Left cardiac atrium (tissue), 4 donors: ENCODE data around the gene SLC5A5. TPM values are rescaled to one million over a fixed set of nuclear protein-coding genes. Genes with fewer than 3 reads are reported as not detected.
A peak's percentile ranks its signal among the peaks of the same experiment; 100 is the strongest.
"Not testable (repeated sequence)": the region's sequence is repeated elsewhere in the genome, so short reads cannot be mapped to it uniquely, and the experiment has no call there.

Source experiments
- ATAC-seq, 2 donors: fragments of 200-7000 bp; cut with Tn5 transposase; one replicate each; pipeline ENCODE4 v1.9.1; 2020; ENCODE audit warnings: mild to moderate bottlenecking in 2 of 2, moderate library complexity in 2 of 2
- DNase-seq: peaks from one replicate; pipeline ENCODE4 v3.0.0-alpha.2; 2020
- intact Hi-C, 2 donors: fragments of 100-400 bp; cut with DNase I; formaldehyde crosslinking; loops; one replicate each; pipeline versions ENCODE4 v1.14.1 to v1.15.1; 2022 to 2023
- total RNA-seq, 2 donors: library from RNA; stranded (reverse); fragmentation: NEBNext Ultra II Directional; extraction: Animal tissue kit (Norgen Biotek cat#: 25700); gene quantifications; one replicate each; pipeline ENCODE4 v1.2.1, GENCODE V29; 2021
- donor health status: DM: no; HTN: yes; CAD: no.
- donor health status: DM: no; HTN: yes; CAD: no; lungs with severe emphysema.
- donor health status: DM: yes; HTN: yes; CAD: no.
- donor health status: Dilated cardiomyopathy.

The SLC5A5 gene
- total RNA-seq, 2 donors from 2014 or later: not detected

GRCh38 chr19:17866312-17866963, 5.3 kb upstream of the SLC5A5 start:
- DNase-seq: no peak
- ATAC-seq: no peak
- intact Hi-C loops: no loop called here

GRCh38 chr19:17866964-17867486, 4.7 kb upstream of the SLC5A5 start:
- ATAC-seq: no peak
- no peak for DNase-seq
- intact Hi-C loops: no loop called here

DNA sequence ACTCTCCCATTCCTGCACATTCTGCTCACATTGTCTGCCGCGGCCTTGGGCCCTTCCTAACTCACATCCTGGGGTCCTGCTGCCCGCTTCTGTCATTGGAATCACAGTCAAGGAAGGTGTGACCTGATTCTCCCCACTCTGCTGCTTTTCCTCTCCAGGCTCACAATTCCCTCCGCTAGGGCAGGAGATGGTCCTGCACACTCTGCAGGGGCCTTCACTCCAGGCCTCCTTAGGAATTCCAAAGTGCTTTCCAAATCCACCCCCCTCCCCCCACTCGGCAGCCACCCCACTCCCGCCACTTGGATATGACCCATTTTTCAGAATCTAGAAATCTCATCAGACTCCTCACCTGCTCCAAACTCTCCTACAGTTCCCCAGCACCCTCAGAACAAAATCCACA, 3.1 kb upstream of the SLC5A5 start:
- DNase-seq (no peak), ATAC-seq (no peak)
- intact Hi-C loops: no loop called here

- no peak for DNase-seq
- intact Hi-C loops: no loop called here
- ATAC-seq: no peak
These were observed 2.6 kb upstream of the SLC5A5 start for GRCh38 chr19:17869114-17869608.

DNA sequence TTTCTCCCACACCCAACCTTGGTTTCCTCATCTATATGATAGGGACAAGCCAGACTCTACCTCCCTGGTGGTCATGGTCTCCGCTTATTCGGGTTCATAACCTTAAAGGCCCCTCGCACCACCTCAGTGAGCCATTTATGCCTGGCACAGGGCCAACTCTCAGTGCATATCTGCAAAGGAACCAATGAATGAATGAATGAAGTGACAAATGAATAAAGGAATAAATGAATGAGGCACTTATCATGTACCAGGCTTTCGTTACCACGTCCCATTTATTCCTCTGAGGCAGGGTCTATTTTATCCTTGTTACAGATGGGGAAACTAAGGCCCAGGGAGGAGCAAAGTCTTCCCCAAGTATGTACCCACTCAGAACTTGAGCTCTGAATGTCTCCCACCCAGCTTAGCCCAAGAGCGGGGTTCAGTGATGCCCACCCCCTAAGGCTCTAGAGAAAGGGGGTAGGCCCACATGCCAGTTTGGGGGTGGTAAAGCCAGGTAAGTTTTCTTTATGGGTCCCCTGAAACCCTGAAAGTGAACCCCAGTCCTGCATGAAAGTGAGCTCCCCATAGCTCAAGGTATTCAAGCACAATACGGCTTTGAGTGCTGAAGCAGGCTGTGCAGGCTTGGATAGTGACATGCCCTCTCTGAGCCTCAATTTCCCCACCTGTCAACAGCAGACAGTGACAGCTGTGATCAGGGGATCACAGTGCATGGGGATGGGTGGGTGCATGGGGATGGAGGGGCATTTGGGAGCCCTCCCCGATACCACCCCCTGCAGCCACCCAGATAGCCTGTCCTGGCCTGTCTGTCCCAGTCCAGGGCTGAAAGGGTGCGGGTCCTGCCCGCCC, 490 bp upstream of the SLC5A5 start:
- no peak for DNase-seq
- no peak for ATAC-seq
- intact Hi-C loops: loop anchor here in 1 of 2 donors (5.0 kb wide), 1 partner anchor 126 kb away; no protein-coding TSS in a partner anchor

DNA sequence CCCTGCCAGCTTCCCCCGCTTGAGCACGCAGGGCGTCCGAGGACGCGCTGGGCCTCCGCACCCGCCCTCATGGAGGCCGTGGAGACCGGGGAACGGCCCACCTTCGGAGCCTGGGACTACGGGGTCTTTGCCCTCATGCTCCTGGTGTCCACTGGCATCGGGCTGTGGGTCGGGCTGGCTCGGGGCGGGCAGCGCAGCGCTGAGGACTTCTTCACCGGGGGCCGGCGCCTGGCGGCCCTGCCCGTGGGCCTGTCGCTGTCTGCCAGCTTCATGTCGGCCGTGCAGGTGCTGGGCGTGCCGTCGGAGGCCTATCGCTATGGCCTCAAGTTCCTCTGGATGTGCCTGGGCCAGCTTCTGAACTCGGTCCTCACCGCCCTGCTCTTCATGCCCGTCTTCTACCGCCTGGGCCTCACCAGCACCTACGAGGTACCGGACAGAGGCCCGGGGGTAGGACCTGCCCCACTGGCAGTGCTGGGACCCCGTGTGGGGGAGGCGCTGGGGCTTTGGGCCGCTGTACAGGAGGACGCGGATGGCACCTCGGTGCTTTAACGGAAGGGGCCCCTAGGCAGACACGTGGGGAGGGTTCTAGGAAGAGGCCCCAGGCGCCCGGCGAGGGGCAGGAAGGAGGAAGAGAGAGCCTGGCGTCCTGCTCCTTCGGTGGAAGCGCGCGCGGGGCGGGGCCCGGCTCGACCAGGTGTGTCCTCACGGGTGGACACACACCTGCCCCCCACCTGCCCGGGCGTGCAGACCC, 681 bp downstream of the SLC5A5 start:
- intact Hi-C loops: loop anchor here in 1 of 2 donors (5.0 kb wide), 1 partner anchor 125 kb away; no protein-coding TSS in a partner anchor
- no peak for ATAC-seq
- DNase-seq: no peak

GRCh38 chr19:17873786-17874757, 2.3 kb downstream of the SLC5A5 start:
- ATAC-seq (peak; percentile 36 to 62), DNase-seq (peak; percentile 43)
- intact Hi-C loops: loop anchor here in 1 of 2 donors (5.0 kb wide), 1 partner anchor 123 kb away; no protein-coding TSS in a partner anchor

DNA sequence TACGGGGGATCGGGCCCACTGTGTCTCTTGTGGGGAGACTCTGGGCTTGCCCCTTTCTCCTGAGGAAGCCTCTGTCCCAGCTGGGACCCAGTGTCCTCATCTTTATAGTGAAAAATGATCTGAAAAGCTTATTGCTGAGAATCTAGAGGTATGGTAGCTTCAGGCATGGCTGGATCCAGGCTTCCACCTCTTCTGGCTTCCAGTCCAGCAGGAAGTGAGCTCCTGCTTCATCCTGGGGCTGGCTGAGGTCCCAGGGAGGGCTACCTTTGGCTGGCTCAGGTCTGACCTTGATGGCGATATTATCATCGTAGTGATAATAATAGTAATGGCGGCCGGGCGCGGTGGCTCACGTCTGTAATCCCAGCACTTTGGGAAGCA, 3.0 kb downstream of the SLC5A5 start:
- intact Hi-C loops: loop anchor here in 1 of 2 donors (5.0 kb wide), 1 partner anchor 123 kb away; no protein-coding TSS in a partner anchor
- DNase-seq (no peak), ATAC-seq (no peak)

DNA sequence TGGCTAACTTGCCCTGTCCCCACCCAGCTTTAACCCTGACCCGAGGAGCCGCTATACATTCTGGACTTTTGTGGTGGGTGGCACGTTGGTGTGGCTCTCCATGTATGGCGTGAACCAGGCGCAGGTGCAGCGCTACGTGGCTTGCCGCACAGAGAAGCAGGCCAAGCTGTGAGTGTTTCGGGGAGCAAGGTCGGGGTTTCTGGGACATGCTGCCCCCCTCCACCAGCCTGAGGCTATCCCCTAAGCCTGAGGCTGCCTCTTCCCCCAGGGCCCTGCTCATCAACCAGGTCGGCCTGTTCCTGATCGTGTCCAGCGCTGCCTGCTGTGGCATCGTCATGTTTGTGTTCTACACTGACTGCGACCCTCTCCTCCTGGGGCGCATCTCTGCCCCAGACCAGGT, 6.0 kb downstream of the SLC5A5 start:
- ATAC-seq (no peak), DNase-seq (no peak)
- intact Hi-C loops: no loop called here

DNA sequence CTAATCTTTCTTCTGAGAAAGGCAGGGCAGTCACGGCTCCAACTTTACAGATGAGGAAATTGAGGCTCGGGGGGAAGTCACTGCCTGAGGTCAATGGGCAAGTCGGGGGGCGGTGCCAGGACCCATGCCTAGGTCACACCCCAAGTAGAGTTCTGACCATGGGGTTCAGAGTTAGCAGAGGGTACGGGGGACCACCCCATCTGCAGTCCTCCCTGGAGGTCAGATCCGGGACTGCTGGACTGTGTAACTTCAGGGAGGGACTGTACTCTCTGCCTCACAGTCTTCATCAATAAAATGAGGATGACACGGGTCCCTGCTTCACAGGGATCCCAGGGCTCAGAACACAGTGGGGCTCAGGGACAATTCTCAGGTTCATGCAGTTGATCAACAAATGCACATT, 7.7 kb downstream of the SLC5A5 start:
- no peak for DNase-seq
- intact Hi-C loops: no loop called here
- no peak for ATAC-seq

- DNase-seq (no peak), ATAC-seq (no peak)
These were observed 10.0 kb downstream of the SLC5A5 start for GRCh38 chr19:17881701-17882100.

DNA sequence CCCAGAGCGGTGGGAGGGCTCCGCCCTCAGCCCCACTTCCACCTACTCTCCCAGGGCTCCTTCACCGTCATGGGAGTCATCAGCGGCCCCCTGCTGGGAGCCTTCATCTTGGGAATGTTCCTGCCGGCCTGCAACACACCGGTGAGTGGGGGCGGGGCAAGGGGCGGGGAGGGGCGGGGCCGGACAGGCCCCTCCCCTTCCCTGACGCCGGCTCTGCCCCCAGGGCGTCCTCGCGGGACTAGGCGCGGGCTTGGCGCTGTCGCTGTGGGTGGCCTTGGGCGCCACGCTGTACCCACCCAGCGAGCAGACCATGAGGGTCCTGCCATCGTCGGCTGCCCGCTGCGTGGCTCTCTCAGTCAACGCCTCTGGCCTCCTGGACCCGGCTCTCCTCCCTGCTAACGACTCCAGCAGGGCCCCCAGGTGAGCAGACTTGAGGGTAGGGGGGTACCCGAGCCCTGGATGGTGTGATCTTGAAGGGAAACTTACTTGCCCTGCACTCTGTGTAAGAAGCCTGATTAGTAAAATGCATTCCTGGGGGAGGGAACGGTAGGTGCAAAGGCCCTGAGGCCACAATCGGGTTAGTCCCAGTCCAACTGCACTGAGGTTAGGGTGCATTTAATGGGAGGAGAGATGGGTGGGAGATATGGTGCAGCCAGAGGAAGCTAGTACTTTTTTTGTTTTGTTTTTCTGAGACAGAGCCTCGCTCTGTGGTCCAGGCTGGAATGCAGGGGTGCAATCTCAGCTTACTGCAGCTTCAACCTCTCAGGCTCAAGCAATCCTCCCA, 12.1 kb downstream of the SLC5A5 start:
- intact Hi-C loops: no loop called here
- no peak for ATAC-seq
- DNase-seq: no peak

More at GRCh38 chr19:17881701-17882100, 10.0 kb downstream of the SLC5A5 start:
- intact Hi-C loops: no loop called here

DNA sequence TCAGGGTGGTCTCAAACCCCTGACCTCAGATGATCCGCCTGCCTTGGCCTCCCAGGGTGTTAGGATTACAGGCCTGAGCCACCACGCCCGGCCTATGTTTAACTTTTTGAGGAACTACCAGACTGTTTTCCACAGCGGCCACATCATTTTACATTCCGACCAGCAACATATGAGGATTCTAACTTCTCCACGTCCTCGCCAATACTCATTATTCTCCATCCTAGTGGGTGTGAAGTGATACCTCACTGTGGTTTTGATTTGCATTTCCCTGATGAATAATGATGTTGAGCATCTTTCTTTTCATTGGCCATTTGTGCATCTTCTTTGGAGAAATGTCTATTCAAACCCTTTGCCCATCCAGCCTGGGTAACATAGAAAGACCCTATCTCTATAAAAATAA, 14.8 kb downstream of the SLC5A5 start:
- intact Hi-C loops: no loop called here
- DNase-seq (no peak), ATAC-seq (no peak)

DNA sequence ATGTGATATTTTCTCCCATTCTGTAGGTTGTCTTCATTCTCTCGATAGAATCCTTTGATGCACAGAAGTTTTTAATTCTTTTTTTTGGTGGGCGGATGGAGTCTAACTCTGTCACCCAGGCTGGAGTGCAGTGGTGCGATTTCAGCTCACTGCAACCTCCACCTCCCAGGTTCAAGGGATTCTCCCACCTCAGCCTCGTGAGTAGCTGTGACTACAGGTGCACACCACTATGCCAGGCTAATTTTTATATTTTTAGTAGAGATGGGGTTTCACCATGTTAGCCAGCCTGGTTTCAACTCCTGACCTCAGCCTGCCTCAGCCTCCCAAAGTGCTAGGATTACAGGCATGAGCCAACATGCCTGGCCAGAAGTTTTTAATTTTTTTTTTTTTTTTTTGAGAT, 15.5 kb downstream of the SLC5A5 start:
- intact Hi-C loops, ATAC-seq: not testable (repeated sequence)

DNA sequence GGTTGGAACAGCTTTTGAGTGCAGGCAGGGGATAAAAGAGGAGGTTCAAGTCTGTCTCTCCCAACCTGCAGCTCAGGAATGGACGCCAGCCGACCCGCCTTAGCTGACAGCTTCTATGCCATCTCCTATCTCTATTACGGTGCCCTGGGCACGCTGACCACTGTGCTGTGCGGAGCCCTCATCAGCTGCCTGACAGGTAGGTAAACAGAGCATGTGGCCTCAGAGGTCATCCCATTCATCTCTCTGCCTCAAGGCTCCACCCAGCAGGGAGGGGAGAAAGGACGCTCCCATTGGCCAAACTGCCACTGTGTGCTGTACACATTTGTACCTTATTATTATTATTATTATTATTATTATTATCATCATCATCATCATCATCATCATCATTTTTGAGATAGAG, 16.5 kb downstream of the SLC5A5 start:
- ATAC-seq (no peak), DNase-seq (no peak)
- intact Hi-C loops: no loop called here

More for the DNA sequence above, 15.5 kb downstream of the SLC5A5 start:
- not testable (repeated sequence) for DNase-seq

DNA sequence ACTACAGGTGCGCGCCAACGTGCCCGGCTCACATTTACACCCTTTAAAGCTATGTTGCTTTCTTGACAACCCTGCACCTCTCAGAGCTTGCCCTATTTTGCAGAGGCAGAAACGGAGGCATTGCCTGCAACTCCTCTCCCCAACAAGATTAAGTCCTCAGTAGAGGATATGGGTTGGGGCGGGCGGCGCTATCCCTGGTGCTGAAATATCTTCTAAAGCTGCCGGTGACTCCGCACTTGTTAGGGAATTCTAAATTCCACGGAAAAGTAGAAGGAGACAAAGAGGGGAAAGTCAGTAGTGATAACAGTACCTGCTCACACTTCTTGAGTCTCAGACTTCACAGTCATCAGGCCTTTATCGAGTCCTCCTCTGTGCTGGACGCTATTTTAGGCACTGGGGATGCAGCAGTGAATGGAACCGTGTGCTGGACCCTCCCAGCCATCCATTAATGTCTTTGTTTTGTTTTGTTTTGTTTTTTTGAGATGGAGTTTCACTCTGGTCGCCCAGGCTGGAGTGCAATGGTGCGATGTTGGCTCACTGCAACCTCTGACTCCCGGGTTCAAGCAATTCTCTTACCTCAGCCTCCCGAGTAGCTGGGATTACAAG, 18.0 kb downstream of the SLC5A5 start:
- ATAC-seq (peak in 1 of 2 donors; percentile 59), DNase-seq (no peak)
- intact Hi-C loops: no loop called here

DNA sequence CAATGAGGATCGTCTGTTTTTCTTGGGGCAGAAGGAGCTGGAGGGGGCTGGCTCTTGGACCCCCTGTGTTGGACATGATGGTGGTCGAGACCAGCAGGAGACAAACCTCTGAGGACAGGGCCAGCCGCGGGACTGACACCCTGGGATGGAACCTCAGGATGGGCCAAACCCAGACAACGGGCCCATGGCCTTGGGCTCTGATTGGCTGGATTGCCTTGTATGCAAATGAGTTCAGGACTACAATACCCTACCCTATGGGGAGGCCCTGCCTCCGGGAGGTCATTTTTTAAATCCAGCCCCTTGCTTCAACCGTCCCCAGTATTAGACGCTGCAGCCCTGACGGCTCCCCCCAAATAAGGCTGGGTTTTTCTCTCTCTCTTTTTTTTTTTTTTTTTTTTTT, 22.0 kb downstream of the SLC5A5 start:
- ATAC-seq (no peak), DNase-seq (no peak)
- intact Hi-C loops: no loop called here
